Measurements from ENCODE around the gene SLAIN1.

DNA sequence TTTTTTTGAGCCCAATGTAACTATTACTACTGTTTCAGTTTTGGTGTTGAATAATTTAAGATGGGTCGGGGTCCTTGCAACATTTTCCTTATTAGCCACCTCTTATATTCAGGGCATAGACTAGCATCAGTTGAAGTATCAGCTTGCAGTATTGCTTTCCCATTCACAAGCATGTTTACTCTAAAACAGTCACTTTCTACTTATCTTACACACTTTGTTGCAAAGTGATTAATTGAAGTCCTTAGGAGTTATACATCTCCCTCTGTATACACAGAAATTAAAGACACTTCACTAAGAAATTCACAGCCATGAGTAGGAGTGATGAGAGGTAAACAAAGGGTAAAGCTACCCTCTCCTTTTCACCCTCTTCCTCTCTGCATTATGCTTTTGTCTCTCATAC is 27.6 kb downstream of the SLAIN1 start:
- TF ChIP-seq, protein P1, sequence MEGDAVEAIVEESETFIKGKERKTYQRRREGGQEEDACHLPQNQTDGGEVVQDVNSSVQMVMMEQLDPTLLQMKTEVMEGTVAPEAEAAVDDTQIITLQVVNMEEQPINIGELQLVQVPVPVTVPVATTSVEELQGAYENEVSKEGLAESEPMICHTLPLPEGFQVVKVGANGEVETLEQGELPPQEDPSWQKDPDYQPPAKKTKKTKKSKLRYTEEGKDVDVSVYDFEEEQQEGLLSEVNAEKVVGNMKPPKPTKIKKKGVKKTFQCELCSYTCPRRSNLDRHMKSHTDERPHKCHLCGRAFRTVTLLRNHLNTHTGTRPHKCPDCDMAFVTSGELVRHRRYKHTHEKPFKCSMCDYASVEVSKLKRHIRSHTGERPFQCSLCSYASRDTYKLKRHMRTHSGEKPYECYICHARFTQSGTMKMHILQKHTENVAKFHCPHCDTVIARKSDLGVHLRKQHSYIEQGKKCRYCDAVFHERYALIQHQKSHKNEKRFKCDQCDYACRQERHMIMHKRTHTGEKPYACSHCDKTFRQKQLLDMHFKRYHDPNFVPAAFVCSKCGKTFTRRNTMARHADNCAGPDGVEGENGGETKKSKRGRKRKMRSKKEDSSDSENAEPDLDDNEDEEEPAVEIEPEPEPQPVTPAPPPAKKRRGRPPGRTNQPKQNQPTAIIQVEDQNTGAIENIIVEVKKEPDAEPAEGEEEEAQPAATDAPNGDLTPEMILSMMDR (IDR thresholded peaks at IDR 0.05): no peak
- TF ChIP-seq EP300 (IDR thresholded peaks at IDR 0.05) (no peak), POLR2A (IDR thresholded peaks at IDR 0.05) (no peak), POLR2AphosphoS5 (IDR thresholded peaks at IDR 0.05) (no peak)

Data from sigmoid colon (tissue), 4 donors.